GM12801 (cell line): ENCODE measurements around the gene ATP8A1.

Experiments
- CTCF ChIP-seq: IDR thresholded peaks from one replicate; pipeline ENCODE4 v1.5.1; 2011; ENCODE audit warnings: control low read depth; ENCODE audit not compliant: insufficient read length; ENCODE audit errors: extremely low read depth

Gene ATP8A1

GRCh38 chr4:42385516-42385915 lies 271.4 kb downstream of the ATP8A1 start:
- TF ChIP-seq CTCF, result no peak

- no peak for TF ChIP-seq CTCF
These were observed 275.2 kb downstream of the ATP8A1 start for GRCh38 chr4:42381666-42382065.

GRCh38 chr4:42377497-42377896 lies 279.4 kb downstream of the ATP8A1 start:
- TF ChIP-seq CTCF, result no peak

GRCh38 chr4:42371305-42372252 lies 285.3 kb downstream of the ATP8A1 start:
- TF ChIP-seq CTCF, result no peak

- TF ChIP-seq CTCF, result no peak
These were observed 287.4 kb downstream of the ATP8A1 start for GRCh38 chr4:42369489-42369888.

- no peak for TF ChIP-seq CTCF
These were observed 289.9 kb downstream of the ATP8A1 start for GRCh38 chr4:42366959-42367358.

GRCh38 chr4:42364266-42365053 lies 292.4 kb downstream of the ATP8A1 start:
- no peak for TF ChIP-seq CTCF
